Measurements from ENCODE around the gene TREX2. TPM values are rescaled to one million over a fixed set of nuclear protein-coding genes. Genes with fewer than 3 reads are reported as not detected.

Gene TREX2
- total and polyA plus RNA-seq, 10 of the 15 experiments (the other 5 are each of a cell fraction or from before 2014, with no cell fraction given), result 0.09 to 0.97 (median 0.60) TPM; not detected in 3

GRCh38 chrX:153414856-153415510 is 30.9 kb downstream of the TREX2 start:
- no peak for DNase-seq (ENCODE audit: low read depth, low spot score)
- H3K27me3 ChIP-seq (replicated peaks in 1 of 2; ENCODE audit: control insufficient read depth in 2 of 2, insufficient read depth in 2 of 2, low read length in 1 of 2), result no peaks in the 10 kb centered on the region
- H3K4me2 ChIP-seq (ENCODE audit: control insufficient read depth, insufficient read depth), result no peak overlapping the region
- in situ Hi-C loops (cut with MboI), result no loop called here
- BruUV-seq (replicated peaks), result no TSS peak
- H3K27ac ChIP-seq (ENCODE audit: control insufficient read depth, insufficient read depth), result no peak overlapping the region
- H3K36me3 ChIP-seq (ENCODE audit: control insufficient read depth in 2 of 2, insufficient read depth in 2 of 2, low read length in 1 of 2), result no peaks in the 10 kb centered on the region; a peak in 1 of 4 replicates
- H3K4me3 ChIP-seq, result no peak overlapping the region
- SMC1A ChIA-PET (ENCODE audit: uncharacterized antibody, unreplicated experiment), result no interaction called here
- no peak overlapping the region for H2AFZ ChIP-seq (ENCODE audit: control insufficient read depth, low read depth, low read length)
- no peak for FAIRE-seq
- WGBS (ENCODE audit: insufficient coverage, insufficient replicate concordance, low lambda C conversion rate, missing lambda C conversion rate), result 53% methylated on average over 9 of the region's 9 CpGs
- POLR2A ChIA-PET, result no interaction called here
- H4K20me1 ChIP-seq (ENCODE audit: control insufficient read depth, insufficient read depth), result no peaks in the 10 kb centered on the region
- TF ChIP-seq GATAD2B (conservative IDR thresholded peaks at IDR 0.05; ENCODE audit: low read depth), result no peak
- no peak for TF ChIP-seq YY1 (IDR thresholded peaks at IDR 0.05; ENCODE audit: low read depth, low read length)
- TF ChIP-seq POLR2AphosphoS2 (IDR thresholded peaks at IDR 0.05; ENCODE audit: low read depth, low read length), result no peak
- no peak for TF ChIP-seq SIN3A (IDR thresholded peaks at IDR 0.05; ENCODE audit: low read depth, low read length)
- TF ChIP-seq CHD4 (IDR thresholded peaks at IDR 0.05), result no peak
- no peak for TF ChIP-seq KDM1A (IDR thresholded peaks at IDR 0.05; ENCODE audit: borderline replicate concordance)
- no peak for TF ChIP-seq NR2F1 (conservative IDR thresholded peaks at IDR 0.05)
- no peak for TF ChIP-seq BHLHE40 (IDR thresholded peaks at IDR 0.05; ENCODE audit: borderline replicate concordance in 1 of 2, low read depth in 2 of 2, low read length in 1 of 2)
- no peak for TF ChIP-seq CBX3 (IDR thresholded peaks at IDR 0.05; ENCODE audit: borderline replicate concordance, low read depth)
- no peak for TF ChIP-seq MEF2A (IDR thresholded peaks at IDR 0.05; ENCODE audit: insufficient read depth, low read depth, low read length)
- TF ChIP-seq RAD21 (IDR thresholded peaks at IDR 0.05; ENCODE audit: insufficient read depth, low read depth, low read length), result no peak
- TF ChIP-seq JUNB (IDR thresholded peaks at IDR 0.05), result no peak
- RAD21 ChIA-PET (ENCODE audit: unreplicated experiment), result no interaction called here
- intact Hi-C loops (cut with micrococcal nuclease; ENCODE audit: unreplicated experiment), result no loop called here
- H3K4me1 ChIP-seq (ENCODE audit: control insufficient read depth, insufficient read depth, low read length), result no peaks in the 10 kb centered on the region
- H3K79me2 ChIP-seq (ENCODE audit: control insufficient read depth, insufficient read depth, low read length), result no peaks in the 10 kb centered on the region
- ATAC-seq, result no peak
- no peak overlapping the region for H3K9ac ChIP-seq (ENCODE audit: control insufficient read depth, insufficient read depth, low read length)
- CTCF ChIA-PET, result no interaction called here
- no peaks in the 10 kb centered on the region; the same call in 2 of the 3 replicates for H3K9me3 ChIP-seq (replicated peaks; ENCODE audit: control insufficient read depth, insufficient read depth, low read length)
